IPS-15b (cell line): Measurements from ENCODE around the gene DNMT3A.

Experiments
- H3K27me3 ChIP-seq: one replicate; pipeline ENCODE4 v1.6.1; 2013; ENCODE audit warnings: low read length; ENCODE audit not compliant: control insufficient read depth, insufficient read depth
- H3K36me3 ChIP-seq: one replicate; pipeline ENCODE4 v1.6.1; 2013; ENCODE audit warnings: low read length; ENCODE audit not compliant: control insufficient read depth, insufficient read depth
- H3K4me1 ChIP-seq: one replicate; pipeline ENCODE4 v1.6.1; 2013; ENCODE audit warnings: mild to moderate bottlenecking, low read length; ENCODE audit not compliant: control insufficient read depth, insufficient read depth
- H3K4me3 ChIP-seq: one replicate; pipeline ENCODE4 v1.5.1; 2013; ENCODE audit warnings: low read depth, low read length
- H3K9ac ChIP-seq: one replicate; pipeline ENCODE4 v1.6.1; 2013; ENCODE audit warnings: low read depth, mild to moderate bottlenecking, low read length
- H3K9me3 ChIP-seq: one replicate; pipeline ENCODE4 v1.6.1; 2013; ENCODE audit warnings: mild to moderate bottlenecking, low read length; ENCODE audit not compliant: control insufficient read depth, insufficient read depth

DNMT3A gene

DNA sequence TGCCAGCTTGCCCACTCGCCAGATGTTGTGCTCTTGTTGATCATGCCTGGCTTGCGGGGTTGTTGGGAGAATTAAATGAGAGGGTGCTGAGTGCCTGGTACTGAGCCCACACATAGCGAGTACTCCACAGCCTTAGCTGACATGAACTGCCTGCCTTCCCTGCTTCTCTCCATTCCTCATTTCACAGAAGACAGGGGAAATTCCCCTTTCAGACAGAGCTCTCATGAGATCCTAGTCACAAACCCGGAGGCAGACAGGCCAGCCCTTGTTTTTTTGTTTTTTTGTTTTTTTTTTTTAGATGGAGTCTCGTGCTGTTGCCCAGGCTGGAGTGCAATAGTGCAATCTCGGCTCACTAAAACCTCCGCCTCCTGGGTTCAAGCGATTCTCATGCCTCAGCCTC, 17.1 kb upstream of the DNMT3A start:
- Histone ChIP-seq H3K4me1 (peaks cover 6% of the 10 kb centered on the region), H3K9ac (no peak overlapping the region), H3K4me3 (no peak overlapping the region)

DNA sequence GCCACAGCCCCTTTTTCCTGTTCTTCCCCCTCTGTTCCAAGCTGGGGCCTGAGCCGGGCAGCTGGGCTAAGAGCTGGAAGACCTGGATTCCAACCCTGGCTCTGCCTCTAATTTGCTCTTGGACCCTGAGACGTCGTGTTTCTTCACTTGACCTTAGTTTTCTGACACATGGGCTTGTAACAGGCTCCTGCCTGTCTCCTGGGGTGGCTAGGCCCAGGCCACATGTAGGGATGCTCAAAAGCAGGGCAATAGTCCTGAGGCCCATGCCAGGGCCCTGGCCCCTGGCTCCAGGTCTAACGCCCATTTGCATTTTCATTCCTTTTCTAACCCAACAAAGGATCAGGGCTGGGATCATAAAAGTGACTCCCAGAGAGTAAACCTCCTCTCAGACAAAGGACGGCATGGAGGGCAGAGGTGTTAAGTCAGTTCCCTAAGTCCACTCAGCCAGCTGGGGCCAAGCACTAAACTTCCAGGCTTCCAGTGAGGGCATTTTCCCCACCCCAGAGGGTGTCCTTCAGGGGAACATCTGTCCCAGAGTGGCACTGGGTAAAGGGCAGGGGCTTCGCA, 16.6 kb upstream of the DNMT3A start:
- no peaks in the 10 kb centered on the region for H3K36me3 ChIP-seq
- H3K27me3 ChIP-seq = peaks cover 19% of the 10 kb centered on the region
- no peak overlapping the region for H3K9ac ChIP-seq
- H3K4me3 ChIP-seq = no peak overlapping the region
- H3K4me1 ChIP-seq = peaks cover 6% of the 10 kb centered on the region
- no peaks in the 10 kb centered on the region for H3K9me3 ChIP-seq

More for the DNA sequence above, 17.1 kb upstream of the DNMT3A start:
- H3K27me3 ChIP-seq = peaks cover 22% of the 10 kb centered on the region
- no peaks in the 10 kb centered on the region for H3K36me3 ChIP-seq
- no peaks in the 10 kb centered on the region for H3K9me3 ChIP-seq

DNA sequence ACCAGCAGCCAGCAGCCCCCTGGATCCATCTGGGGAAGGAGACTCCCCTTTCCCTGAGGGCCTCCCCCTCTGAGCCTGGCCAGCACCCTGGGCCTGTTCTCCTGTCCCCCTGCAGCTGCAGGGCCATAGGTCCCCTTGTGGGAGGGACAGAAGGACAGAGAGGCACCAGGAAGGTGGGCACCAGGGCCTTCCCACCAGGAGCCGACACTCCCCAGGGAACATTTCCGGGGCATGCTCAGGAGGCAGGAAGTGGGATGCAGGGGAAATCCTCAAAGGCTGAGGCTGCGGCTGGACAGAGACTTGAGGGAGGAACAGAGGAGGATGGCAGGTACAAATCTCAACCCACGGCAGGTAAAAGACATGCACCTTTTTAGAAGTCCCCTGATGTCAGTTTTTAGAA, 14.4 kb upstream of the DNMT3A start:
- H3K4me1 ChIP-seq = no peaks in the 10 kb centered on the region

DNA sequence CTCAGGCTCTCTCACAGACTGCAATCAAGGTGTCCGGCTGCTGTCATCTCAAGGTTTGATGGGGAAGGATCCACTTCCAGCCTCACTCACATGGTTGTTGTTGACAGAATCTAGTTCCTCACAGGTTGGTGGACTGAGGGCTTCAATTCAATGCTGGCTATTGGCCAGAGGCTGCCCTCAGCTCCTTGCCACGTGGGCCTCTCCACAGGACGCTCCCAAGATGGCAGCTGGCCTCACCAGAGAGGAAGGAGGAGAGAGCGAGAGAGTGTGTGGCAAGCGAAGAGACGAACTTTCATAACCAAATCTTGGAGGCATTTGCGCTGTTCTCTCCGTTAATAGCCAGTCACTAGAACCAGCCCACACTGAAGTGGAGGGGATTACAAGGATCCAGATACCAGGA, 13.5 kb upstream of the DNMT3A start:
- H3K4me1 ChIP-seq = no peaks in the 10 kb centered on the region
- H3K36me3 ChIP-seq = no peaks in the 10 kb centered on the region
- H3K9me3 ChIP-seq = no peaks in the 10 kb centered on the region
- no peak overlapping the region for H3K4me3 ChIP-seq
- peaks cover 2% of the 10 kb centered on the region for H3K27me3 ChIP-seq
- no peak overlapping the region for H3K9ac ChIP-seq

More for the DNA sequence above, 14.4 kb upstream of the DNMT3A start:
- Histone ChIP-seq H3K4me3 (no peak overlapping the region), H3K9ac (no peak overlapping the region), H3K36me3 (no peaks in the 10 kb centered on the region), H3K27me3 (peaks cover 3% of the 10 kb centered on the region), H3K9me3 (no peaks in the 10 kb centered on the region)

DNA sequence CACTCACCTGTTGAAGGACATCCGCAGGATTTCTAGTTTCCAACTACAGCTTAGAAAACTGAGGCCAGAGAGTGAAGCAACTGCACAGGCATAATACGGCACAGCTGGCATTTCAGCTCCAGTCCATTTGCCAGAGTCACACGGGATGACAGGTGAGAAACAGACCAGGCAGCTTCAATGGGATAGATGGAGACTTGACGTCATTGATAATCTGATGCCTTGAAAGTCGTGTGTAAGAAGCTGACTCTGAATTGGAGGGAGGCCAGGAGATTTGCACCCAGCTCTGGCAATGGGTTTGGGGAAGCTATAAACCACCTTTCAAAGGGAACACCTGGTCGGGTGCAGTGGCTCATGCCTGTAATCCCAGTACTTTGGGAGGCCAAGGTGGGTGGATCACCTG, 12.4 kb upstream of the DNMT3A start:
- Histone ChIP-seq H3K27me3 (no peaks in the 10 kb centered on the region), H3K9me3 (no peaks in the 10 kb centered on the region), H3K4me1 (no peaks in the 10 kb centered on the region), H3K4me3 (no peak overlapping the region), H3K36me3 (no peaks in the 10 kb centered on the region), H3K9ac (no peak overlapping the region)

DNA sequence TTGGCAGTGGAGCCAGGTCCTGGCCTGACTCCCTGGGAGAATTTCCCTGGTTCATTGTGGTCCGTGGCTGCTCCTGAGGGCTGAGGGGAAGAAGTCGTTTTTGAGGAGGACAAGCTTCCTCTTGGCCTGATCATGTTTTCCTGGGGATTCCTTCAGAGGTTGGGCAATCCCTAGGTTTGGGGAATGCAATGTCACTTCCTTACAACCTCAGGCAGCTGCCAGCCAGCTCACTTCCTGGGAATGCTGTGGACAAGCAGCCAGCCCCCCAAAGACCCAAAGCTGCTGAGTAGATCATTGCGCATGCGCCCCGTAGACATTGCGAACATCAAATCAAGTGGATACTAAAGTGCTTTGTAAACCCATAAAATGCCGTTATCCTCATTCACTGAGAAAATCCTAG, 7.7 kb upstream of the DNMT3A start:
- no peak overlapping the region for H3K4me3 ChIP-seq
- no peak overlapping the region for H3K9ac ChIP-seq
- H3K36me3 ChIP-seq = no peaks in the 10 kb centered on the region
- H3K9me3 ChIP-seq = no peaks in the 10 kb centered on the region
- peaks cover 7% of the 10 kb centered on the region for H3K27me3 ChIP-seq
- no peaks in the 10 kb centered on the region for H3K4me1 ChIP-seq

DNA sequence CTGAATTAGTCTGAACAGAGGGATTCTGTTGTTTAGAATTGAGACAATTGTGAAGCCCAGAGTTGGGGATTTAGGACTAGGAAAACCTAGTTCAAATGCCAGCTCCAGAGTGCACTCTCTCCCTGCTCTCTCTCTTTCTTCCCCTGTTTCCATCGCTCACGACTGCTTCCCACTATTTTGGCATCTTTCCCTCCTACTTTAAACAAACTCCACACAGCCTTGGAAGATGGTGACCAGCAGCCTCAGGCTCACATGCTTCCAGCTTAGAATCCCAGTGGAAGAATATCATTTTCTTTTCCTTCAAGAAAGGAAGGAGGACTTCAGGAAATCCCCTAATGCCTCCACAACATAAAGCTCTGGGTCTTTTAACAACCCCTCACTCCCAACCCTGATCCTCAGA, 6.1 kb upstream of the DNMT3A start:
- no peaks in the 10 kb centered on the region for H3K9me3 ChIP-seq
- peaks cover 14% of the 10 kb centered on the region for H3K27me3 ChIP-seq
- no peak overlapping the region for H3K9ac ChIP-seq
- no peaks in the 10 kb centered on the region for H3K4me1 ChIP-seq
- H3K4me3 ChIP-seq = no peak overlapping the region
- H3K36me3 ChIP-seq = no peaks in the 10 kb centered on the region

DNA sequence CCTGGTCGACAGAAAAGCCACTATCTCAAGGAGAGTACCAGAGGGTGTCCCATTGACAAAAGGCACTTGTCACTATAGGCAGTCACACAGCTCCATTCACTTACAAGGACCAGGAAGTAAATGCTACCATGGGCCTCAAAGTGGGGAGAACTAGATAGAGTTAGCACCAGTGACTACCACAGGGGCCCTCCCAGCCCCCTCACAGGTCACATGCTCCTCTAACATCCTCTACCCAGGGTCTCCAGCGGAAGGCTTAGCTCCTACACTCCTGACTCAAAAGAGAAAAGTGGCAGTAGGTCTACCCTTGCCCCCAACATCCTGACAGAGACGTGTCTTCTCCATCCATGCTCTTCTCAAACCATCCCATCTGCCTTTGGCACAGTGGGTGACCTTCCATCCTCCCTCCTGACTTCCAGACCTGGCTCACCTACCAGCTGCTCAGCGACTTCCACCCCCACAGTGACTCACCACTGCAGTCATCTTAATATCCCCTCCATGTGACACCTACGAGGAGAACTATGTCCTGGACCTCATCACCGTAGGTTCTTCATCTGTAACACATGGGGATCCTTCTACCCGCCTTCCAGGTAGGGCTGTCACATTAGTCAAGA, 5.6 kb upstream of the DNMT3A start:
- H3K36me3 ChIP-seq = no peaks in the 10 kb centered on the region
- no peak overlapping the region for H3K9ac ChIP-seq
- no peak overlapping the region for H3K4me3 ChIP-seq
- no peaks in the 10 kb centered on the region for H3K9me3 ChIP-seq
- H3K27me3 ChIP-seq = peaks cover 16% of the 10 kb centered on the region
- H3K4me1 ChIP-seq = no peaks in the 10 kb centered on the region

DNA sequence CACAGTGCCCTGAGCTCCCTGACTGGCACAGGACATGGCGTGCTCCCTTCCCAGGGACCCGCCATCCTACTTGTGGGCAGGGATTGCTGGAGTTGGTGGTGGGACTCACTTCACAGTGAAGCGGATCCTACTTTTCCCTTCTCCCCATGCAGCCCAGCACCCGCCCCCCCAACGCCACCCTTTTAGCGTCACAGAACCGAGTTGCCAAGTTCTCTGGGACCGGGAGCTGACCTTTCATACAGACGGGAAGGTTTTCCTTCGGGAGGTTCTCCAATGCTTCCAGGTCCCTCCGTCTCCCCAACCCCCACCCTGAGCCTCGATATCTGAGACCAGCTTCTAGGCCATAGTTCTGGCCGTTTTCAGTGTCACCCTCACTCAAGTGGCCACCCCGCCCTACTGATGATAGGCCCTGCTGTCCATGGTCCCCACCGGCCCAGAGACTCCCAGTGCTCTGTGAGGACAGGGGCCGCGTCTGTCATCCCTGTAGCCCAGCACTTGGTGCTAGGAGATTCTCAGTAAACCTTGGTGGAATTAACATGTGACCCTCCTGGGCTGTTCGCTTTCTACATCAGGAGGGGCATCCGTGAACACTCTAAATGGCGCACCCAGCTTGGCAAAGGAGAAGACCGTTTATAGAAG, 1.6 kb upstream of the DNMT3A start:
- no peaks in the 10 kb centered on the region for H3K36me3 ChIP-seq
- H3K9me3 ChIP-seq = no peaks in the 10 kb centered on the region
- H3K4me3 ChIP-seq = no peak overlapping the region
- no peak overlapping the region for H3K9ac ChIP-seq
- H3K27me3 ChIP-seq = peaks cover 16% of the 10 kb centered on the region
- no peaks in the 10 kb centered on the region for H3K4me1 ChIP-seq

DNA sequence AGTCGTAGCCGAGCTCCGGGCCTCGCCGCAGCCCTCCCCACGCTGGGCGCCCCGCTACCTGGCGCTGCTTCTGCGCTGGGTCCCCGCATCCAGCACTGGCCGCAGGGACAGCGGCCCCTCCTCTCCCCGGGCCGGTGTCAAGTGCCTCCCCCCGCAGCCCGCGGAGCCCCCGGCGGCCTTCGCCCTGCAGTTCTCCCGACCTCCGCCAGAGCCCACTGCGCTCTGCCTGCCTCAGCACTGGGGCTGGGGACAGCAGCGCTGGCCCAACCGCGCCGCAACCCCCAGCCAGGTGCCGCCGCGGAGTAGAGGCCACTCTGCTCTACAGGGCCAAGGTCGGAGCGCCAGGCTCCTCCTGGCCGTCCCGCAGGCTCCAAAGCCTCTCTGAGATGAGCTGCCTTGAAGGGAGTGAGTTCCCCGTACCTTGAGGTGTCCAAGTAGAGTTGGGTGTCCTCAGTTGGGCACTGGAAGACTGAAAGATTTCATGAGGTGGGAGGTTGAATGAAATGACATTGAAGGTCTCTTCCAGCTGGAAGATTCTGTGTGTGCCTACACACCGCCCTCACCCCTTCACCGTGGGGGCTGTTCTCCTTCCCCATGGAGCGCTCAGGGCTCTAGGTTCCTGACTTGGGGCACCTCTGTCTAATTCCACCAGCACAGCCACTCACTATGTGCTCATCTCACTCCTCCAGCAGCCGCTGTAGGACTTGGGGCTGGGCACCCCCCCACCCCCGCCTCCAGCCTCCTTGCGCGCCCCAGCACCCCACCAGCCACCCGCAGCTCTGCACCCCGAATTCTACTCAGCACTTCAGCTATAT, 854 bp upstream of the DNMT3A start:
- H3K4me3 ChIP-seq = peak overlapping the region; percentile 52
- H3K36me3 ChIP-seq = no peaks in the 10 kb centered on the region
- H3K27me3 ChIP-seq = peaks cover 13% of the 10 kb centered on the region
- no peak overlapping the region for H3K9ac ChIP-seq
- no peaks in the 10 kb centered on the region for H3K9me3 ChIP-seq
- no peaks in the 10 kb centered on the region for H3K4me1 ChIP-seq

DNA sequence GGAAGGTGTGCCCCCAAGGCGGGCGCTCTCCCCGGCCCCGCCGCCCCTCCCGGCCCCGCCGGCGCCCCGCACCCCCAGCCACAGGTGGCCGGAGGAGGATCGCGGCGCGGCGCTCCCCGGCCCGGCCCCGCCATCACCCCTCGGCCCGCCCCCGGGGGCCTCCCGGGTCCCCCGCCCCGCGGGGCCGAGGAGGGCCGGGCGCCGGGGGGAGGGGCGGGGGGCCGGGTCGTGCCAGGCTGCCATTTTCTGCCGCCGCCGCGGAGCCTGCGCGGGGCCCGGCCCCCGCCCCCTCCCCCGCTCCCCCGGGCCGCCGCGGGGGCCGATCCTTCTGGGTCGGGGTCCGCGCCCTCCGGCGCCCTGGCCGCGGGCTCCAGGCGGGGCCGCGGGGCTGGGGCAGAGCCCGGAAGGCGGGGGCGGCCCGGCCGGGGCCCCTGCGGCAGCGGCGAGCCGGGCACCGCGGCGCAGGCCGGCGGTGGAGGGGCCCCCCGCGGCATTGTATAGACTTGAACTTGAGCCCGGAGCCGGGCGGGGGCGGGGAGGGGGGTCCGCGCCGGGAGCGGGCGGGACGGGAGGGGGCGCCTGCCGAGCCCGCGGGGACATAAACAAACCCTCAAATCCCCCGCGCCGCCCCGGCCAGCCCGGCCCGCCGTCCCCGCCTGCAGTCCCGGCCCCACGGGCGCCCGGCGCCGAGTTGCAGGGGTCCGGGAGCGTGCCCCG, 556 bp downstream of the DNMT3A start:
- H3K4me3 ChIP-seq = no peak overlapping the region
- no peaks in the 10 kb centered on the region for H3K36me3 ChIP-seq
- peaks cover 9% of the 10 kb centered on the region for H3K27me3 ChIP-seq
- H3K9ac ChIP-seq = no peak overlapping the region
- peaks cover 9% of the 10 kb centered on the region for H3K4me1 ChIP-seq
- H3K9me3 ChIP-seq = no peaks in the 10 kb centered on the region
